HG03521 (cell line): ENCODE results near the gene MYLK4.

Experiments
- ATAC-seq: cut with Tn5 transposase; IDR thresholded peaks from one replicate; pipeline ENCODE4 v1.9.1; 2021; ENCODE audit warnings: mild to moderate bottlenecking, moderate library complexity; ENCODE audit not compliant: unreplicated experiment

The MYLK4 gene

GRCh38 chr6:2734488-2735166 is 16.1 kb downstream of the MYLK4 start:
- no peak for ATAC-seq

DNA sequence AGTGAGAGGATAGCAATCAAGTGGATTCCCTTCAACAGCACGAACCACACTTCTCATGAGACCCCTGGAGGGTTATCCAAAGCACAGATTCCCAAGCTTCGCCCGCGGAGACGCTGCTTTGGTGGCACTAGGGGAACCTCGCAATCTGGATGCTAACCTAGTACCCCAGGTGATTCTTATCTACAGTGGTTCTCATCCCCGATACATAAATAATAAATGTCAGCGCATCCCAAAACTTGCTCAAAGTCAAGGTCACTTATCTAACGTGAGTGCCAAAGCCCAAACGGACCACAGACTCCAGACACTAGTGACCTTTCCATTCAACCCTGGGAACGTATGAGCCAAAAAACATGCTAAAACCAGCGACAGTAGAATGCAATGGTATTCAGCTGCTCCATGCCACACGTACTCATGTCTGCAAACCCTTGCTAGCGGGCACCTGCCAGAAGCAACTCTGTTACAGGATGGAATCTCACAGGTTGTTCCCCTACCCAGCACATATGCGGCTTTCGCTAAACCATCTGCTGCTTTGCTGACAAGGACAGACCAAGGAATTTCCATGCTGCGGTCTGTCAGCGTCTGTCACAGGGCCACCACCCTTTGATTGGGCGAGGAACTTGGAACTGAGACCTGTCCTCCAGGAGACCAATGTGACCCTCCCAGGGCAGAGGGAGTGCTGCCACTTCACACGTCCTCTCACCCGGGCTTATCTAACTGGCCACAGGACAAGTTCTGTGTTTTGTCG is 16.8 kb downstream of the MYLK4 start:
- ATAC-seq, result no peak

DNA sequence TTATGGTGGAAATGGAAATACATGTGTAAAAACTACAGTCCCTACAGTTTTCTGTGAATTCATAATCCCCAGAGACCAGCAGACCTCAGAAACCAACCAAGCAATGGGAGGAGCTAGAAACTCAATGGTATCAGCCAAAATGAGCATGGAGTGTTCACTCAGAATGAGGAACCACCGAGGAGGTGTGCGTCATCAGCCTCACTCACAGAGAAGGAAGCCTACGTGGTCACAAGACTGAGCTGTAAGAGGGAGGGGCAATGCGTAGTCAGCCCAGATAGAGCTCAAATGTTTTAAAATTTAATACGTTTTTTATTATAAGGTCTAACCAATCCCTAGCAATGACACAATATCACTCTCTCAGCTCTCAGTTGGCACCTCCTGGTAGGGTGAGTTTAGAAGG is 17.4 kb downstream of the MYLK4 start:
- peak; percentile 84 for ATAC-seq

- no peak for ATAC-seq
Measured at GRCh38 chr6:2732503-2733089, 18.1 kb downstream of the MYLK4 start.

- no peak for ATAC-seq
Measured at GRCh38 chr6:2731281-2731909, 19.3 kb downstream of the MYLK4 start.

DNA sequence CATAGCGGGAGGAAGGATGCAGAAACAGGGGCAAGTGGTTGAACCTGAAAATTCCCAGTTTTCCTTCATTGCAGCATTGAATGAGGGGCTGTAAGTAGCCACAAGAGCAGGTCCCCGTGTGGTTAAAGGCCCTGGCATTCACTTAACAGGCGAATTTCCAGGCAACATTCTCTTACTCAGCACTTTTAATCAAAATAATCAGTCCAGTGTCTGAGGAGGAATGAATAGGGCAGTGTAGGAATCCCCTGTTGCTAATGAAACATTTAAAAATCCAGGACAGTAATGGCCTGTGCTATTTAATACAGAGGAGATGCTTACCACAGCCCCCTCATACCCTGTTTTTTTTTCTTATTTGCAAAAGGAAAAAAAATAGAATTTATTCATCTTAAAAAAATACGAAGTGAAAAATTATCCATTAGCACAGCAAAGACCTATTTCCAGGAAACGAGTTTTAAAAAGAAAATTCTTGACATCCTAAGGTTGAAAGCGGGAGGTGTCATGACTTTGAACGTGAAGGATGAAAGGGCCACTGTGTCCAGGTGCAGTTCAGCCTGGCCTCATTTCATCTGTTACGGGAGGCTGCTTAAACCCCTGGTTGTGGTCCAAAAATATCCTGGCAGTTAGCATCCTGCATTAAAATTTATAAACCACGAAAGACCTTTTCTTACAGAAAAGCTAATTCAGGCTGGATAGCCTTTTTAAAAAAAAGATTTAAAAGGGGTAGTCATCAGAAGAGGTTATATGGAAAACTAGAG is 20.2 kb downstream of the MYLK4 start:
- no peak for ATAC-seq

- no peak for ATAC-seq
Measured at GRCh38 chr6:2729921-2730320, 20.8 kb downstream of the MYLK4 start.

GRCh38 chr6:2725999-2726567 is 24.6 kb downstream of the MYLK4 start:
- ATAC-seq, result no peak

DNA sequence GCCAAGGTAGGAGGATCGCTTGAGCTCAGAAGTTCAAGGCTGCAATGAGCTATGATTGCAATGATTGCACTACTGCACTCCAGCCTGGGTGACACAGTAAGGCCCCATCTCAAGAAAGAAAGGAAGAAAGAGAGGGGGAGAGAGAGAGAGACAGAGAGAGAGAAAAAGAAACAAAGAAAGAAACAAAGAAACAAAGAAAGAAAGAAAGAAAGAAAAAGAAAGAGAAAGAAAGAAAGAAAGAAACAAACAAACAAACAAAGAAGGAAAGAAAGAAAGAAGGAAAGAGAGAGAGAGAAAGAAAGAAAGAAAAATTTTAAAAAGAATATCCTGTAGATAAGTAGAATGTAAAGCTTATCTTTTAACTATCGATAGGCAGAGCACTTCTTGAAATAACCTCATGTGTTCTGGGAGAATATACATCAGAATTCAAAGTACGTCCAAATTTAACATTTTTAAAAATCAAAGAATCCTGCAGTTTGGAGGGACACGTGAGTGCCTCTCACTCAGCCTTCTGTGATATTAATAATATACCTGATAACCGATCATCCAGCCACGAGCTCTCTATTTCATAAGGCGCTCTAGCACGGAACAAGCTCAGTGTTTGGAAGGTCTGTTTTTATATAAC is 25.2 kb downstream of the MYLK4 start:
- no peak for ATAC-seq

DNA sequence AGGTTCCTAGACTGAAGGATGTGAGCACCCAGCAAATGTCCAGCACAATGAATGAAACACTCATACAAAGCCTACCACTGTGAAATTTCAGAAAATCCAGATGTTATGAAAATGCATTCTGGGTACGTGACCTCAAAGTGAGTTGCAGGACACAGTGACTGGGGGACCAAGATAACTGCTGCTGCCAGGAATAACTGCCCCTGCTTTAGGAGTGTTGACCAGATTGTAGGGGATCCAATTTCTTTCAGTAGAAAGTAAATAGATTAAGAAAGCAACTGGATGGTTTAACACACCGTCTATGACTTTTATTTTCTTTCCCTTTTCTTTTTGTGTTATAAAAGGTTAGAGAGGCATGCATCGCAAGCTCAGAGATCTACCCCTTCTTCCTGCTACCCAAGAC is 29.5 kb downstream of the MYLK4 start:
- no peak for ATAC-seq

DNA sequence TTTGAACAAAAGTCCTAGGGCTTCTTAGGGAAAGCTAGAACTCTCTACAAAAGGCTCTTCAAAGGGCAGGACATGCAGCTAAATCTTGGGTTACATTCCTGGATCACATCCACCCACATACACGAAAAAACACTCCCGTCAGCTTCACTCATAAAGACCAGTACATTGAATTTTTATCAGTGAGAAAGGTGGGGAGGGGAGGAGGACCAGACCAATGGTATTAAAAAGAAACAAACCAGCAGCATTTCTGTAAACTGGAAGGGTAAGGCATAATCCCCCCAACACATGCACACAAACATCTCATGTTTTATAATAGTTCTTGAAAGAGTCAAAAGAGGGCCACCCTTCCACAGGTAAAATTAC is 31.6 kb downstream of the MYLK4 start:
- ATAC-seq, result no peak

DNA sequence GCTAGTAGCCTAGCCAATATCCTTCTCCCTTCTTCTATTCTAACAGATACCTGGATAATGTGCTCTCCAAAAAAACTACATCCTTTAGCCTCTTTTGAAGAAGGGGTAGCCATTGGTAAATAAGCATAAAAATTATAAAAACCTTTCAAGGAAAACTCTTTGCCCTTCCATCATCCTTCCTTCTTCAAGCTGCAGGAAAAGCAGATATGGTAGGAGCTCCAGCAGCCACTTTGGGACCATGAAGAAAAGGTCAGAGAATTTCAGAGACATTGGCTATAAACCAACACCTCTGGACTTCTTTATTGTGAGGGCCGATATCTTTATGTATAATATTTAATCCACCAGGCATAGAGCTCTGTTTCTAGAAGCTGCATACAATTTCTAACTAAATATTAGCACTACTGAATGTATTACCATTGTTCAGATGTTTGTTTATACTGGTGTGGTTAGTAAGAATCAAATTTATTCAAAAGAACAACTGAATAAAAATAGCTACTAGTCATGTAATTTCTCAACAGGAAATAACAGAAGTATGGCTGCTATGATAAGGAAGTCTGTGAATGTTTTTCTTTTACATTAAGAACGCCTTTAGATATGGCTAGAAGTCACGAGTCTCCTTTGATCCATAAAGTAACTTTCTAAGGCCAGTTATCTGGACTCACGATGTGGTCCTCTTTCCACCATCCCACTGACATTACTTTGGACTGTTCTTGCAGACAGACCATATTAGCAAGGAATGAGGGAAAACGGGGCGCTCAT is 32.2 kb downstream of the MYLK4 start:
- no peak for ATAC-seq

- ATAC-seq, result no peak
Measured at GRCh38 chr6:2716936-2717700, 33.6 kb downstream of the MYLK4 start.

- no peak for ATAC-seq
Measured at GRCh38 chr6:2715737-2716136, 35.0 kb downstream of the MYLK4 start.

- ATAC-seq, result no peak
Measured at GRCh38 chr6:2714111-2714895, 36.4 kb downstream of the MYLK4 start.

- no peak for ATAC-seq
Measured at GRCh38 chr6:2713473-2714110, 37.1 kb downstream of the MYLK4 start.

- no peak for ATAC-seq
Measured at GRCh38 chr6:2712102-2712501, 38.6 kb downstream of the MYLK4 start.

GRCh38 chr6:2710412-2710811 is 40.3 kb downstream of the MYLK4 start:
- no peak for ATAC-seq
